Naive thymus-derived CD4-positive, alpha-beta T cell (primary cell): ENCODE results near the gene RNF26. TPM values are rescaled to one million over a fixed set of nuclear protein-coding genes. Genes with fewer than 3 reads are reported as not detected.

ENCODE experiments used
- ATAC-seq: fragments of 150-1000 bp; cut with Tn5 transposase; 2 replicates; pipeline ENCODE4 v1.10.0; 2021; ENCODE audit warnings: mild to moderate bottlenecking, moderate library complexity
- CTCF ChIA-PET: fragments of 350-600 bp; sonication (Branson Sonifier 250); formaldehyde crosslinking; loops from one replicate; lab custom pipeline; 2021; ENCODE audit warnings: antibody characterized with exemption; lab: Charles Lee
- POLR2A ChIA-PET: fragments of 350-600 bp; sonication (Branson Sonifier 250); formaldehyde crosslinking; loops from one replicate; lab custom pipeline; 2021; ENCODE audit warnings: antibody characterized with exemption, inconsistent platforms; lab: Charles Lee
- DNase-seq, 9 donors: peaks; one replicate each; pipeline versions ENCODE4 v3.0.0 to v3.0.0-alpha.2; 2020 to 2022; ENCODE audit warnings: mixed read lengths in 1 of 9
- H3K27ac ChIP-seq: one replicate; pipeline ENCODE4 v1.7.0; 2013; ENCODE audit warnings: mild to moderate bottlenecking, low read depth, low read length, moderate library complexity
- H3K27me3 ChIP-seq, 2 donors: one replicate each; pipeline ENCODE4 v1.7.0; 2013; ENCODE audit warnings: low read length in 2 of 2, mild to moderate bottlenecking in 2 of 2, moderate library complexity in 2 of 2; ENCODE audit not compliant: control insufficient read depth in 2 of 2, insufficient read depth in 2 of 2
- H3K36me3 ChIP-seq, 3 experiments: 1 replicate in 2 of 3; 2 replicates in 1 of 3; pipeline ENCODE4 v1.7.0; 2013; ENCODE audit warnings: low read length in 3 of 3, mild to moderate bottlenecking in 3 of 3, moderate library complexity in 1 of 3; ENCODE audit not compliant: insufficient read depth in 3 of 3, control insufficient read depth in 2 of 3
- H3K4me1 ChIP-seq, 2 donors: one replicate each; pipeline ENCODE4 v1.7.0; 2013; ENCODE audit warnings: low read length in 2 of 2, mild to moderate bottlenecking in 2 of 2, moderate library complexity in 1 of 2; ENCODE audit not compliant: control insufficient read depth in 2 of 2, insufficient read depth in 2 of 2
- H3K4me3 ChIP-seq: 2 replicates; pipeline ENCODE4 v1.7.0; 2013; ENCODE audit warnings: mild to moderate bottlenecking, low read length
- H3K9me3 ChIP-seq, 3 experiments: 1 replicate in 2 of 3; 2 replicates in 1 of 3; pipeline ENCODE4 v1.7.0; 2013; ENCODE audit warnings: low read length in 3 of 3; ENCODE audit not compliant: control insufficient read depth in 2 of 3
- H3K27ac Mint-ChIP-seq, 9 donors: one replicate each; pipeline ENCODE4 v1.8.0; 2020 to 2022; ENCODE audit warnings: mixed read lengths in 9 of 9, mild to moderate bottlenecking in 8 of 9, moderate library complexity in 5 of 9, inconsistent platforms in 2 of 9
- H3K27me3 Mint-ChIP-seq, 5 donors: one replicate each; pipeline ENCODE4 v1.8.0; 2021 to 2022; ENCODE audit warnings: mixed read lengths in 5 of 5, mild to moderate bottlenecking in 1 of 5
- H3K36me3 Mint-ChIP-seq, 5 donors: one replicate each; pipeline ENCODE4 v1.8.0; 2020 to 2022; ENCODE audit warnings: mixed read lengths in 5 of 5, mild to moderate bottlenecking in 3 of 5, inconsistent platforms in 1 of 5
- H3K4me1 Mint-ChIP-seq, 7 donors: one replicate each; pipeline ENCODE4 v1.8.0; 2020 to 2022; ENCODE audit warnings: mixed read lengths in 7 of 7, mild to moderate bottlenecking in 3 of 7, inconsistent platforms in 1 of 7
- H3K4me3 Mint-ChIP-seq, 10 donors: one replicate each; pipeline ENCODE4 v1.8.0; 2020 to 2022; ENCODE audit warnings: mild to moderate bottlenecking in 10 of 10, mixed read lengths in 10 of 10, moderate library complexity in 6 of 10, inconsistent platforms in 2 of 10
- H3K9me3 Mint-ChIP-seq, 11 donors: one replicate each; pipeline ENCODE4 v1.8.0; 2020 to 2022; ENCODE audit warnings: mixed read lengths in 11 of 11, mild to moderate bottlenecking in 4 of 11, inconsistent platforms in 1 of 11, moderate library complexity in 1 of 11
- intact Hi-C, 2 donors: fragments of 100-400 bp; cut with micrococcal nuclease; formaldehyde crosslinking; loops; one replicate each; pipeline ENCODE4 v1.15.1; 2023
- polyA plus RNA-seq, 2 donors: library from polyadenylated mRNA; unstranded; fragments of 300-500 nt; fragmentation: Illumina TruSeq; gene quantifications; one replicate each; pipeline ENCODE4 v1.2.3, GENCODE V29; 2021
- total RNA-seq, 6 experiments: library from RNA in 5 of 6; stranded (reverse) in 5 of 6; gene quantifications; 1 replicate in 5 of 6; 2 replicates in 1 of 6; pipeline ENCODE4 v1.2.3 and lab custom pipeline; 2021 to 2026

Gene RNF26
- total and polyA plus RNA-seq, 7 experiments from 2014 or later, result 16.9 to 59.1 (median 24.4) TPM

GRCh38 chr11:119373059-119373920, 39.0 kb downstream of the RNF26 start:
- intact Hi-C loops, result no loop called here
- no peak overlapping the region for H3K27ac ChIP-seq
- peaks cover 0 to 2% of the 10 kb centered on the region in 2 donors for H3K27me3 ChIP-seq
- Mint-ChIP-seq H3K27me3 (peaks cover 6 to 26% (median 13%) of the 10 kb centered on the region in 5 donors), H3K9me3 (no peaks in the 10 kb centered on the region), H3K36me3 (no peaks in the 10 kb centered on the region), H3K27ac (no peak overlapping the region), H3K4me3 (no peak overlapping the region), H3K4me1 (peaks cover 0 to 10% (median 6%) of the 10 kb centered on the region in 7 donors)
- ChIA-PET CTCF (interaction anchor here (1.0 to 2.7 kb wide), 5 partner anchors 8 to 35 kb away, joined by 3 to 14 read pairs (median 3); partner anchors contain the start of gene USP2), POLR2A (interaction anchor here (0.7 to 0.9 kb wide), 2 partner anchors 17 to 33 kb away, joined by 3 to 5 read pairs; partner anchors contain the start of gene C1QTNF5)
- H3K9me3 ChIP-seq, result no peaks in the 10 kb centered on the region
- no peak for DNase-seq
- no peak for ATAC-seq
- no peak overlapping the region for H3K4me3 ChIP-seq
- peaks cover 0 to 11% of the 10 kb centered on the region in 2 donors for H3K4me1 ChIP-seq
- H3K36me3 ChIP-seq, result no peaks in the 10 kb centered on the region

DNA sequence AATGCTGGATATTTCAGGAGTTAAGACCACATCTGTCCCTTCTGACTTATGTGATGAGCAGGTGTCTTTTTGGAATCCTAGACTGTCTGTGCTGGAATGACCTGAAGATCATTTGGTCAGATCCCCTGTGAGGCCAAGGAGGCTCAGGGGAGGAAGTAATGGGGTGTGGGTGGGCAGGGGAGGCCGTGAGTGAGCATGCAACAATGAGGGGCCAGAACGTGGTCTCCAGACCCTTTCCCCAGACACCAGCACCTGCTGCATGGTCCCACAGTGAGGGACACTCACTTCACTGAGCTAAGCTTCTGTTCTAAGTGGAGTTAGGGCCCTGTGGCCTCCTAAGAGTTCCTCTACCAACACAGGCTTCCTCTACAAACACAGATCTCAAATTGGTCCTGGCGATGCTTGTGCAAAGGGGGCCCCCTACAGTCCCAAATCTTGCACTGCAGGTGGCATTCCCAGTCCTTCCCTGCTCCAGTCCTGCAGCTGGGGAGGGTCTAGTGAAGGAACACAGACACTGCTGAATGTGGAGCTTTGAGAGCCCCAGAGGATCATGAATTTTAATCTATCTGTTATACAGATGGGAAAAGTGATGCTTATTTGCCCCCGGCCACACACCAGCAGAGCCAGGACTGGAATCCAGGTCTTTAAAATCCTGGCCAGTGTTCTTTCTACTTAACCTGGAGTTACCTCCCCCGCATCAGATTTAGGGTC, 39.7 kb downstream of the RNF26 start:
- H3K27me3 ChIP-seq, result no peaks in the 10 kb centered on the region
- peaks cover 0 to 11% of the 10 kb centered on the region in 2 donors for H3K4me1 ChIP-seq
- no peak overlapping the region for H3K4me3 Mint-ChIP-seq
- H3K4me1 Mint-ChIP-seq, result peaks cover 0 to 10% (median 6%) of the 10 kb centered on the region in 7 donors
- H3K4me3 ChIP-seq, result no peak overlapping the region
- peaks cover 5 to 23% (median 9%) of the 10 kb centered on the region in 5 donors for H3K27me3 Mint-ChIP-seq
- H3K9me3 ChIP-seq, result no peaks in the 10 kb centered on the region
- ChIA-PET POLR2A (interaction anchor here (0.9 kb wide), 1 partner anchor 34 kb away, joined by 3 read pairs; the partner anchor contains the start of gene C1QTNF5), CTCF (interaction anchor here (1.0 to 2.7 kb wide), 5 partner anchors 7 to 36 kb away, joined by 3 to 14 read pairs (median 3); partner anchors contain the start of gene USP2)
- no peak overlapping the region for H3K27ac ChIP-seq
- no peaks in the 10 kb centered on the region for H3K36me3 ChIP-seq
- ATAC-seq (peak; percentile 60), DNase-seq (peak in 6 of 9 donors; percentile 23 to 46 (median 28))
- H3K9me3 Mint-ChIP-seq, result no peaks in the 10 kb centered on the region
- intact Hi-C loops, result loop anchor here (1.0 kb wide), 1 partner anchor 18 kb away; no protein-coding TSS in a partner anchor
- H3K36me3 Mint-ChIP-seq, result no peaks in the 10 kb centered on the region
- no peak overlapping the region for H3K27ac Mint-ChIP-seq

DNA sequence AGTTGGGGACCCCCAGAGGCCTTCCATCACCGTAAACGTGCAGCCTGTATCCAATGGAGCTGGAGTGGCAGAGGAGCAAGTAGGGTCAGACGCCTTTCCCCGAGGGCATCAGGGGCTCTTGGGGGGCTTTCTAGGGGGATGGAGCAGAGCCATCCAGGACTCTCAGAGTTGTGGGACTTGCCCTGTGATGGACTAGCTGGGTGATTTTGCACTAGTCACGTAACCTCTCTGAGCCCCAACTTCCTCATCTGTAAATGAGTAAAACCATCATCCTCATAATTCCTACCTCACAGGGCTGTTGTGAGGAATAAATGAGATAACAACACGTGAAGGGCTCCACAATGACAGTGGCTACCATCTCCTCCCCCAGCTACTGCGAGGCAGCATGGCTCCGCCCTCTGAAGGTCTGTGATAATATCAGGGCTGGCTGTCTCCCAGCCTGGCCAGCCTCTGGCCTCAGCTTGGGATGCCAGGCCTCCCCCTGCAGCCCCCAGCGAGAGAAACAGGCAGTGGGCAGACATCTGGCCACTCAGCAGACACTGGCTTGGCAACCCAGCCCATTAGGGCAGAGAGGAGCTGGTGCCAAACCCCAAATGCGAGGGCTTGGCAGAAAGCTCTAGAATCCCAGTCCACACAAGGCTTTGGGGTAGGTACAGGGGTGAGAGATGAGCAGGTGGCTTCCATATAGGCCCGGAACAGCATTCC, 40.5 kb downstream of the RNF26 start:
- ChIA-PET POLR2A (interaction anchor here (0.7 kb wide), 1 partner anchor 460 kb away, joined by 3 read pairs; no protein-coding TSS in a partner anchor), CTCF (interaction anchor here (1.1 to 2.7 kb wide), 2 partner anchors 15 to 18 kb away, joined by 3 to 14 read pairs; no protein-coding TSS in a partner anchor)
- no peaks in the 10 kb centered on the region for H3K36me3 ChIP-seq
- H3K27ac ChIP-seq, result no peak overlapping the region
- H3K4me3 Mint-ChIP-seq, result no peak overlapping the region
- no peak for ATAC-seq
- no peak overlapping the region for H3K27ac Mint-ChIP-seq
- no peaks in the 10 kb centered on the region for H3K27me3 ChIP-seq
- no peaks in the 10 kb centered on the region for H3K9me3 Mint-ChIP-seq
- H3K36me3 Mint-ChIP-seq, result no peaks in the 10 kb centered on the region
- peaks cover 0 to 11% of the 10 kb centered on the region in 2 donors for H3K4me1 ChIP-seq
- no peaks in the 10 kb centered on the region for H3K9me3 ChIP-seq
- intact Hi-C loops, result loop anchor here (1.0 kb wide), 1 partner anchor 18 kb away; no protein-coding TSS in a partner anchor
- H3K4me1 Mint-ChIP-seq, result peaks cover 0 to 10% (median 6%) of the 10 kb centered on the region in 7 donors
- H3K4me3 ChIP-seq, result no peak overlapping the region
- peaks cover 3 to 18% (median 6%) of the 10 kb centered on the region in 5 donors for H3K27me3 Mint-ChIP-seq
- DNase-seq, result no peak

DNA sequence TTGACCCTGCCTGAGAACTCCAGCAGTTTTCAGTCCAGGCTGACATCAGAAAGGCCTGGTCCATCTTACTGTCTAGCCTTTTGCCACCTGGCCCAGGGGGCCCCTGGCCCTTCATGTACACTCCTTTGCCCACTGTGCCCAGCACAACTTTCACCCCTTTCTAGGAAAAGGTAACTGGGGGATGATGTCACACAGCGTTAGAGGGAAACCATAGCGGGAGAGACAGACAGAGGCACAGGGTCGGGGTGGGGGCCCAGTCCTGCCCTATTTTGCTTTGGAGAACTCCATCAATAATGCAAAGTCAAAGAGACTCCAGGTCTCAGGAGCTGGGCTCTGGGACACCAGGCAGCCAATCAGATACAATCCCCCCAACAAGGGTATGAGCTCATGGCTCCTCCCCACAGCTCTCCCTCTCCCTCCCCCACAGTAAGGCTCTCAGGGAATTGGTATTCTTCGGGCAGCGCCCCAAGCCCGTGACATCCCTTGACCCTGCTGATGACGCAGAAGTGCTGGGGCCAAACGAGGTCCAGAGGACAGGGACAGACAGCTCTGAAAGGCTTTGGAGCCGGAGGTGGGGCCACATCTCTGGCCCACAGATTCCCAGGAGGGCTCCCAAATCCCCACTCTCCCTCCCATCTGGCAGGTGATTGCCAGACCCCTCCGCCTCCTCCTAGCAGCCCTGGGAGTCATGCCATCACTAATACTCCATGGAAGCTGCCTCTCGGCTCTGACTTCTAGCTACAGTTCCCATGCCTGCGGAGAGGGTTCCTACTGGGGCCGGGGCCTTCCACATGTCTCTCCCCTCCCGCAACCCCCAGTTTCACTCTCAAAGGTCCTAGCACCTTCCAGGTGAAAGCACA, 41.2 kb downstream of the RNF26 start:
- Mint-ChIP-seq H3K4me3 (no peak overlapping the region), H3K27ac (no peak overlapping the region), H3K36me3 (no peaks in the 10 kb centered on the region), H3K9me3 (no peaks in the 10 kb centered on the region), H3K27me3 (peaks cover 0 to 10% (median 4%) of the 10 kb centered on the region in 5 donors), H3K4me1 (peaks cover 0 to 10% (median 6%) of the 10 kb centered on the region in 7 donors)
- H3K9me3 ChIP-seq, result no peaks in the 10 kb centered on the region
- CTCF ChIA-PET, result interaction anchor here (0.7 to 2.7 kb wide), 3 partner anchors 14 to 22 kb away, joined by 3 to 14 read pairs (median 3); no protein-coding TSS in a partner anchor
- H3K36me3 ChIP-seq, result no peaks in the 10 kb centered on the region
- intact Hi-C loops, result no loop called here
- ATAC-seq (no peak), DNase-seq (no peak)
- POLR2A ChIA-PET, result interaction anchor here (0.7 kb wide), 1 partner anchor 461 kb away, joined by 3 read pairs; no protein-coding TSS in a partner anchor
- H3K4me3 ChIP-seq, result no peak overlapping the region
- no peak overlapping the region for H3K27ac ChIP-seq
- peaks cover 0 to 11% of the 10 kb centered on the region in 2 donors for H3K4me1 ChIP-seq
- no peaks in the 10 kb centered on the region for H3K27me3 ChIP-seq

DNA sequence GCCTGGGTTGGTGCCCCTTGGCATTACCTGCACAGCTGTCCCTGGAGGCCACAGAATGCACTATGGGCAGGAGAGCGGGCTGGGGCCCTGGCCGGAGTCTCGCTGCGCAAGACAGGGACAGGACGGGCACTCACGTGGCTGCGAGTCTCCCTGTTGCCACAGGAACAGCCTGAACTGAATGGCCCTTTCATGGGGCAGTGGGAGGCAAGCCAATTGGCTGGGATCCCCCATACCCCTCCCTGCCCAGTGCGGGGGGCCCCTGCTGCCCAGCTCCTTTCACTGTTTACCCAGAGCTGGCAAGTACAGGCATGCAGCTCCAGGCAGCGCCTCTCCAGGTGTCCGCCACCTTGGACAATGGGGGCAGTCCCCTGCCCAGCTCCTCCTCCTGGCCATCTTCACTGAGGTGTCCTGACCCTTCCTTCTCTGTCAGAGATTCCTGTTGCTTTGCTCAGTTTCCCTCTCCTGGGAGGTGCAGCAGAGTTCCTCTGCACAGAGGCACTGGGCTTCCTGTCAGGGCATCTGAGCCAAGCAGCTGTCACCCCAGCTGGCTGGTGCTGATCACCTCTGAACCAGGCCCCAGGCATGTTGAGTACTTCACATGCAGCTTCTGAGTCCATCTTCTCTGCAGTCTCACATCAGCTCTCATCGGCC, 42.0 kb downstream of the RNF26 start:
- Mint-ChIP-seq H3K27ac (peak overlapping the region in 1 of 9 donors; percentile 25), H3K9me3 (no peaks in the 10 kb centered on the region), H3K36me3 (no peaks in the 10 kb centered on the region), H3K4me3 (no peak overlapping the region), H3K4me1 (peaks cover 0 to 17% (median 6%) of the 10 kb centered on the region in 7 donors), H3K27me3 (peaks cover 0 to 6% (median 3%) of the 10 kb centered on the region in 5 donors)
- no peaks in the 10 kb centered on the region for H3K36me3 ChIP-seq
- DNase-seq, result no peak
- no peaks in the 10 kb centered on the region for H3K9me3 ChIP-seq
- ChIA-PET CTCF (interaction anchor here (0.6 to 0.7 kb wide), 2 partner anchors 23 to 70 kb away, joined by 3 read pairs; no protein-coding TSS in a partner anchor), POLR2A (interaction anchor here (0.6 kb wide), 1 partner anchor 274 kb away, joined by 4 read pairs; no protein-coding TSS in a partner anchor)
- no peaks in the 10 kb centered on the region for H3K27me3 ChIP-seq
- no peak for ATAC-seq
- peaks cover 5 to 11% of the 10 kb centered on the region in 2 donors for H3K4me1 ChIP-seq
- no peak overlapping the region for H3K27ac ChIP-seq
- intact Hi-C loops, result no loop called here
- no peak overlapping the region for H3K4me3 ChIP-seq
